OCI-LY1 (cell line): ENCODE results near the gene NHERF2.

Experiments used
- H2AFZ ChIP-seq: fragments of 200-600 bp; sonication (generic), shearing (Covaris generic); 2 replicates; pipeline ENCODE4 v1.6.0; 2014; ENCODE audit warnings: antibody characterized with exemption, mild to moderate bottlenecking, low read length
- H3F3A ChIP-seq: fragments of 200-600 bp; sonication (generic), shearing (Covaris generic); 2 replicates; pipeline ENCODE4 v1.6.0; 2014; ENCODE audit warnings: mild to moderate bottlenecking, antibody characterized with exemption, low read length, moderate library complexity; ENCODE audit not compliant: insufficient read depth
- H3K27ac ChIP-seq: fragments of 200-600 bp; sonication (generic); 2 replicates; pipeline ENCODE4 v1.5.1; 2014; ENCODE audit warnings: low read length, mixed run types, mild to moderate bottlenecking, low read depth; ENCODE audit not compliant: poor library complexity, severe bottlenecking
- H3K27me3 ChIP-seq: fragments of 200-600 bp; sonication (generic); 2 replicates; pipeline ENCODE4 v1.6.0; 2014; ENCODE audit warnings: antibody characterized with exemption, mild to moderate bottlenecking, low read length, moderate library complexity; ENCODE audit not compliant: insufficient read depth
- H3K36me3 ChIP-seq: fragments of 200-600 bp; sonication (generic); 2 replicates; pipeline ENCODE4 v1.6.1; 2014; ENCODE audit warnings: mild to moderate bottlenecking, antibody characterized with exemption, low read length, moderate library complexity, mixed read lengths; ENCODE audit not compliant: insufficient read depth
- H3K4me1 ChIP-seq: fragments of 200-600 bp; sonication (generic); 2 replicates; pipeline ENCODE4 v1.5.1; 2014; ENCODE audit warnings: mild to moderate bottlenecking, low read length, moderate library complexity; ENCODE audit not compliant: insufficient read depth, severe bottlenecking
- H3K4me2 ChIP-seq: fragments of 200-600 bp; sonication (generic), shearing (Covaris generic); 2 replicates; pipeline ENCODE4 v1.6.1; 2014; ENCODE audit warnings: low read length
- H3K4me3 ChIP-seq: fragments of 200-600 bp; sonication (generic); 2 replicates; pipeline ENCODE4 v1.5.1; 2014; ENCODE audit warnings: low read length, low read depth, mild to moderate bottlenecking, mixed read lengths; ENCODE audit not compliant: poor library complexity, severe bottlenecking
- H3K79me2 ChIP-seq: fragments of 200-600 bp; shearing (Covaris generic); 2 replicates; pipeline ENCODE4 v1.6.1; 2016; ENCODE audit warnings: mixed run types, low read length, mixed read lengths; ENCODE audit not compliant: insufficient read depth
- H3K9ac ChIP-seq: fragments of 200-600 bp; sonication (generic), shearing (Covaris generic); 2 replicates; pipeline ENCODE4 v1.6.1; 2014; ENCODE audit warnings: mild to moderate bottlenecking, low read length, mixed read lengths
- H3K9me2 ChIP-seq: fragments of 200-600 bp; sonication (generic), shearing (Covaris generic); 2 replicates; pipeline ENCODE4 v1.6.1; 2014; ENCODE audit warnings: low read depth, mild to moderate bottlenecking, low read length, mixed read lengths
- H3K9me3 ChIP-seq: fragments of 200-600 bp; shearing (Covaris generic); 2 replicates; pipeline ENCODE4 v1.6.1; 2014; ENCODE audit warnings: low read length, mixed read lengths
- H4K20me1 ChIP-seq: fragments of 200-600 bp; sonication (generic), shearing (Covaris generic); 2 replicates; pipeline ENCODE4 v1.6.0; 2016; ENCODE audit warnings: mild to moderate bottlenecking, low read length; ENCODE audit not compliant: insufficient read depth
- EZH2 ChIP-seq: fragments of 200-600 bp; sonication (generic), shearing (Covaris generic); IDR thresholded peaks from 2 replicates; pipeline ENCODE4 v1.8.0; 2017; ENCODE audit warnings: borderline replicate concordance, mixed run types, mild to moderate bottlenecking, antibody characterized with exemption, low read length, moderate library complexity, mixed read lengths
- TF ChIP-seq, protein P1 (sequence below): fragments of 200-600 bp; sonication (generic), shearing (Covaris generic); IDR thresholded peaks from 2 replicates; pipeline ENCODE4 v1.5.1; 2017; ENCODE audit warnings: mild to moderate bottlenecking, antibody characterized with exemption, low read length, moderate library complexity, mixed read lengths

The NHERF2 gene

DNA sequence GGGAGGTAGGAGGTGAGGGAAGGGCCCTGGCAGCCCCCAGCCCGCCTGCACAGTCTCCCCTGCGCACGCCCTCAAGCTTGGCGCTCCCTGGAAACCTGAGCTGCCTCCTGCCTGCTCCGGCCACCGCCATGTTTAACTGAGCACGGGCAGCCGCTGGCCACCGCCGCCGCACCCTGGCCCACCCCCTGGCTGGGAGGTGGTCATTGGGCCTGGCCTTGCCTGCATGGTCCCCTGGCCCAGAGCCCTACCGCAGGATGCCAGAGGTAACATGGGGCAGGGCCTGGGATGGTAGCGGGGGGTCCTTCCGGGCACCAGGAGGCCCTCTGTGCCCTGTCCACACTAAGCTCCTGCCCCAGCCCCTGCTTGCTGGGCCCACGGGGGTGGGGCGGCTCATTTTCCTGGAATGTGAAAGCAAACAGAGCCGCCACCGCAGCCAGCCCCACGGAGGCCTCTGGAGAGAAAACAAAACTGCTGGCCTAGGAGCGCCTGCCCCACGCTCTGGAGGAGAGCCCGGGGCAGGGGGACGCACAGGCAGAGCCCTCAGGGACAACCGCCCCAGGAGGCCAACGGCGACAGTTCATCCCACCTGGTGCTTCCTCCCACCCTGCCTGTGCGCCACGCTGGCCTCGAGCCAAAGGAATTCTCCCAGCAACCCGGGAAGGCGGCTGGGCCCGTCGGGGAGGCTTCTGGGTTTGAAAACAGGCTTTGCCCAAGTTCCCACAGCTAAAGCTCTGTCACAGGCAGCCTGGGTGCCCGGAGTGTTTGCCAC, 8.9 kb downstream of the NHERF2 start:
- no peaks in the 10 kb centered on the region for H3K79me2 ChIP-seq
- H3K9ac ChIP-seq = no peak overlapping the region
- H2AFZ ChIP-seq = no peak overlapping the region
- no peak overlapping the region for H3K27ac ChIP-seq
- H3F3A ChIP-seq = no peaks in the 10 kb centered on the region
- H3K27me3 ChIP-seq = peaks cover 20% of the 10 kb centered on the region
- no peaks in the 10 kb centered on the region for H3K4me1 ChIP-seq
- no peaks in the 10 kb centered on the region for H3K9me2 ChIP-seq
- H3K4me3 ChIP-seq = no peak overlapping the region
- no peaks in the 10 kb centered on the region for H3K9me3 ChIP-seq
- no peak overlapping the region for H3K4me2 ChIP-seq
- no peaks in the 10 kb centered on the region for H3K36me3 ChIP-seq
- TF ChIP-seq, protein P1, sequence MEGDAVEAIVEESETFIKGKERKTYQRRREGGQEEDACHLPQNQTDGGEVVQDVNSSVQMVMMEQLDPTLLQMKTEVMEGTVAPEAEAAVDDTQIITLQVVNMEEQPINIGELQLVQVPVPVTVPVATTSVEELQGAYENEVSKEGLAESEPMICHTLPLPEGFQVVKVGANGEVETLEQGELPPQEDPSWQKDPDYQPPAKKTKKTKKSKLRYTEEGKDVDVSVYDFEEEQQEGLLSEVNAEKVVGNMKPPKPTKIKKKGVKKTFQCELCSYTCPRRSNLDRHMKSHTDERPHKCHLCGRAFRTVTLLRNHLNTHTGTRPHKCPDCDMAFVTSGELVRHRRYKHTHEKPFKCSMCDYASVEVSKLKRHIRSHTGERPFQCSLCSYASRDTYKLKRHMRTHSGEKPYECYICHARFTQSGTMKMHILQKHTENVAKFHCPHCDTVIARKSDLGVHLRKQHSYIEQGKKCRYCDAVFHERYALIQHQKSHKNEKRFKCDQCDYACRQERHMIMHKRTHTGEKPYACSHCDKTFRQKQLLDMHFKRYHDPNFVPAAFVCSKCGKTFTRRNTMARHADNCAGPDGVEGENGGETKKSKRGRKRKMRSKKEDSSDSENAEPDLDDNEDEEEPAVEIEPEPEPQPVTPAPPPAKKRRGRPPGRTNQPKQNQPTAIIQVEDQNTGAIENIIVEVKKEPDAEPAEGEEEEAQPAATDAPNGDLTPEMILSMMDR = no peak
- no peak for TF ChIP-seq EZH2
- no peaks in the 10 kb centered on the region for H4K20me1 ChIP-seq

DNA sequence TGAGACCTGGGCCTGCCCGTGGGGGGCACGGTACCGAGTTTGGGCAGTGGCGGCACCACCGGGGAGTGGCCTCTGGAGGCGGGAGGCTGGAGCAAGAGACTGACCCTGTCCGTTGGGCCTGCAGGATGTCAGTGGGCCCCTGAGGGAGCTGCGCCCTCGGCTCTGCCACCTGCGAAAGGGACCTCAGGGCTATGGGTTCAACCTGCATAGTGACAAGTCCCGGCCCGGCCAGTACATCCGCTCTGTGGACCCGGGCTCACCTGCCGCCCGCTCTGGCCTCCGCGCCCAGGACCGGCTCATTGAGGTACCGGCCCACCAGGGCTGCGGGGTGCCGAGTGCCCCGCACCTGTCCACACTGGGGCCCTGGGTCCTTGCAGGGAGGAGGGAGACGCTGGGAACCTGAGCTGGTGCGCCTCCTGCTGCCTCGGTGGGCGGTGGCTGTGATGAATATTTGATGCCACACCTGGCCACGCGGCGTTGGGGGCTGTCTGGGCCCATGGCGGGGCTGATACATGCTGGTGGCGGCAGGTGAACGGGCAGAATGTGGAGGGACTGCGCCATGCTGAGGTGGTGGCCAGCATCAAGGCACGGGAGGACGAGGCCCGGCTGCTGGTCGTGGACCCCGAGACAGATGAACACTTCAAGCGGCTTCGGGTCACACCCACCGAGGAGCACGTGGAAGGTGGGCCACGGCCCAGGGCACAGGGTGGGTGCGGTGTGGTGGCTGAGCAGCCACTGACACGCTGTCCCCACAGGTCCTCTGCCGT, 9.7 kb downstream of the NHERF2 start:
- Histone ChIP-seq H3K27ac (no peak overlapping the region), H2AFZ (no peak overlapping the region), H3K36me3 (no peaks in the 10 kb centered on the region), H3K9me2 (no peaks in the 10 kb centered on the region), H3K4me2 (no peak overlapping the region), H3K9ac (no peak overlapping the region), H3K27me3 (peaks cover 12% of the 10 kb centered on the region), H3K79me2 (no peaks in the 10 kb centered on the region), H3K4me1 (no peaks in the 10 kb centered on the region), H3K9me3 (no peaks in the 10 kb centered on the region), H3K4me3 (no peak overlapping the region), H4K20me1 (no peaks in the 10 kb centered on the region), H3F3A (no peaks in the 10 kb centered on the region)
- TF ChIP-seq EZH2 = no peak
- TF ChIP-seq, protein P1 = no peak

DNA sequence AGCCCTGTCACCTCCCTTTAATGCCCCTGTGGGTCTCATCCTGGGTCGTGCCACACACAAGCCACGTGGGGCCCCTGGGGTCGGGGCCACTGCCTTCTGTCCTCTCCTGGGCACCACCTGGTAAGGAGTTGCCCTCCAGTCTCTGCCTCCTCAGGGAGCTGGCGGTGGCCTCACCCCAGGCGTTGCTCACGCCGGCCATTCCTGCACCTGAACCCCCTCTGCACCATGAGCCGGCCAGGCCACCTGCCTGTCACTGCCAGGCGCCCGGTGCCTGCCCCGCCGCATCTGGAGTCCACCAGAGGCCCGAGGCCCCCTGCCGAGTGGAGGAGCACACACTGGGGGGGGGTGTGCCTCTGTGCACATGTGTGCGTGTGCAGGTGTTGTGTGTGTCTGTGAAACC, 10.4 kb downstream of the NHERF2 start:
- H3K79me2 ChIP-seq = no peaks in the 10 kb centered on the region
- no peaks in the 10 kb centered on the region for H3K9me3 ChIP-seq
- no peaks in the 10 kb centered on the region for H3K4me1 ChIP-seq
- no peak overlapping the region for H3K27ac ChIP-seq
- no peaks in the 10 kb centered on the region for H3K36me3 ChIP-seq
- peaks cover 12% of the 10 kb centered on the region for H3K27me3 ChIP-seq
- H3K9ac ChIP-seq = no peak overlapping the region
- no peak overlapping the region for H3K4me3 ChIP-seq
- no peaks in the 10 kb centered on the region for H3K9me2 ChIP-seq
- no peaks in the 10 kb centered on the region for H4K20me1 ChIP-seq
- H3F3A ChIP-seq = no peaks in the 10 kb centered on the region
- H3K4me2 ChIP-seq = no peak overlapping the region
- H2AFZ ChIP-seq = no peak overlapping the region
- TF ChIP-seq, protein P1 = no peak
- no peak for TF ChIP-seq EZH2
